SKM-1 (cell line): ENCODE measurements around the gene PRAF2.

Source experiments
- DNase-seq: peaks from one replicate; lab custom pipeline; 2025; ENCODE audit not compliant: unreplicated experiment; lab: John Stamatoyannopoulos, UW

PRAF2 gene, protein sequence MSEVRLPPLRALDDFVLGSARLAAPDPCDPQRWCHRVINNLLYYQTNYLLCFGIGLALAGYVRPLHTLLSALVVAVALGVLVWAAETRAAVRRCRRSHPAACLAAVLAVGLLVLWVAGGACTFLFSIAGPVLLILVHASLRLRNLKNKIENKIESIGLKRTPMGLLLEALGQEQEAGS

DNA sequence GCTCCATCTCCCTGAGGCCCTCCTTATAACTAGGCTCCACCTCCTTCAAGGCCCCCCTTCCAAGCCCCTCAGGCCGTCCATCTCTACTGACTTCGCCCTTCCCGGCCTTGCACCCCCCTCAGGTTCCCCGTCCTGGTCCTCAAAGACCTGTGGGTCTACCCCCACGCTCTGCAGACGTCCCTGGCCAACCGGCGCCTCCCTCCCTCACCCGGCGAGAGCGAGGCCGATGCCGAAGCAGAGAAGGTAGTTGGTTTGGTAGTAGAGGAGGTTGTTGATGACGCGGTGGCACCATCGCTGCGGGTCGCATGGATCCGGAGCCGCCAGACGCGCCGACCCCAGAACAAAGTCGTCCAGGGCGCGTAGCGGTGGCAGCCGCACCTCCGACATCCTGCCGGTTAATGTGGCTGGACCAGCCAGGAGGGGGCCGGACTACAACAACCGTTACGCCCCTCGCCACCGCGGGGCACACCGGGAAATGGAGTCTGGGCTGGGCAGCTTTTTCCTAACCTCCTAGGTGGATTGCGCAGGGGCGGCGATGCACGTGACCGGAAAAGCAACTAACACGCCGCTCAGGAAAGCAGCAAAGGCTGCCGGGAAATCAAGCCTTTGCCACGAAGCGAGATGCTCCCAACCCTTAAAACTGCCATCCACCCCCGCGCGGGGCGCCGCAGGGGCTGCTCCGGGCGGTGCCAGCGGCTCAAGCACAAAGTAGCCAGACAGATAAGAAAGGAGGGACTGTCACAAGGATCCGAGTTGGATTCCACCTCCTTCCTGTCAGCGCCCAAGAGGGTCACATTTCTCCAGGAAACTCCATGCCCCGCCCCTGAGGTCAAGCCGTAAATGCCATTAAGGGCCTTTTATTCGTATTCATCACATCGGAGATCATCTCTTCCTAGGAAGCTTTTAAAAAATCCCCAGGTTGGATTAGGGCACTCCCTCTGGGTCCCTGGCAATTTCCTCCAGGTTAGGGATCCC lies at the start of gene PRAF2:
TSS of gene PRAF2 (minus strand) at position 402 of the 975 bp plus-strand sequence. CDS start at position 387, 15 bp downstream.
- DNase-seq = peak; percentile 40

GRCh38 chrX:49122499-49122898 lies 48.7 kb upstream of the PRAF2 start:
- no peak for DNase-seq

DNA sequence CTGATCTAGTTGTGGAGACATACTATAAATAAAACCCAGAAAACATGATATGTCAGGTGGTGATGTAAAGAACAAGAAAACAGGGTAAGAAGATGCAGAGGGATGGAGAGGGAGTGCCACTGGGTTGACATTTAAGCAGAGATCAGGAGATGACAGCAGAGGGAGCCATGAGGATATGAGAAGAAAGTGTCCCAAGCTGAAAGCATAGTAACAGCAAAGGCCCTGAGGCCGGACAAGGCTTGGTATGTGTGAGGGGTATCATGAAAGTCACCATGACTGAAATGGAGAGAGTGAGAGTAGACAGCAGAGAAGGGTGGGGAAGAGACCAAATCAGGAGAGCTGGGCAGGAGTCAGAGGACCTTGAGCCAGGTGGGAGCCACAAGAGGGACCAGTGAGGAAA lies 46.3 kb upstream of the PRAF2 start:
- DNase-seq = no peak

DNA sequence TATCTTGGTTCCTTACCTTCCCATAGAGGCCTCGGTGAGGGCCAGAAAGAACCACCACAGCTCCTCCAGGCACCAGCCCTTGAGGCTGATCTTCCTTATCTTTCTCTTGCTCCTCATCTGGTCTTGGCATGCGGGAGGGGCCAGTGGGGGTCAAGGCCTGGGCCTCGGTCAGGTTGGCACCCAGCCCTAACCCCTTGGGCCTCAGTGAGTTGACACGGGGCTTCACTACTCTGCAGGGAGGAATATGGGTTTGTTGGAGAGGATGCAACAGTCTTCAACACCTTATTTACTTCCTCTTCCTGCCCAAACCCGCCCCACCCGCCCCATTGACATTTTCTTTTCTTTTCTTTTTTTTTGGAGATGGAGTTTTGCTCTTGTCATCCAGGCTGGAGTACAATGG lies 43.8 kb upstream of the PRAF2 start:
- no peak for DNase-seq

DNA sequence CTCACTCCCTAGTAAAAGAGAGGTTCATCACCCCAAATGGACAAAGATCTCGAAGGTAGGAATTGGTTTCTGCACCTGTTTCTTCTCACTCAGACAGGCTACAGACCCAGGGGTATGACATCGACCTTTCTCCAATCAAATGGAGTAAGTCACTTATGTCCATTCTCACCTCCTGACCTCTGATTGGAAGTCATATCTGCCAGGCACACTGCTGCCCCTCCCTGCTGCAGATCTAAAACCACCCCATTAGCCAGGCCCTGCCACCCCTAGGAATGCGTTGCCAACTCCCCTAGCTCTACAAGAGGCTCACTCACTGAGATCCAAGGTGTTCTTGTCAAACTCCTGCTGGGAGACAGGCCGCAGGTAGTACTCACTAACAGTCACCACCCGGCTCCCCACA lies 42.9 kb upstream of the PRAF2 start:
- DNase-seq = no peak

DNA sequence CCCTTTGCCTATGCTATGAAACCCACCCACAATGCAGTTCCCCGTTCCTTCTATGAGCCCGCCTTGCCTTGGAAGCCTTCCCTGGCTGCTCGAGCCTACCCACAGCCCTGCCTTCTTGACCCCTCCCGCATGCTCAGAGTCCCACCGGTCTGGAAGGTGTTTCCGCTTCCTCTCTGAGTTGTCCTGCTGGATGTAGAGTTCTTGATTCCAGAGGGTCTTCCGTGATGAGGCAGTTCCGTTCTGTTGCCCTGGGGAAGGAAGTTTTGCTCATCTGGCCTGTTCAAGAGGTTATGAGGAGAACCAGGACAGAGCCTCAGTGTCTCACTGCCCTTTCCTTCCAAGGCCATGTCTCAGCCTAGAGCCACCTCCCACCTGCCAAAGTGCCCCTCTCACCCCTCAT lies 42.3 kb upstream of the PRAF2 start:
- no peak for DNase-seq

DNA sequence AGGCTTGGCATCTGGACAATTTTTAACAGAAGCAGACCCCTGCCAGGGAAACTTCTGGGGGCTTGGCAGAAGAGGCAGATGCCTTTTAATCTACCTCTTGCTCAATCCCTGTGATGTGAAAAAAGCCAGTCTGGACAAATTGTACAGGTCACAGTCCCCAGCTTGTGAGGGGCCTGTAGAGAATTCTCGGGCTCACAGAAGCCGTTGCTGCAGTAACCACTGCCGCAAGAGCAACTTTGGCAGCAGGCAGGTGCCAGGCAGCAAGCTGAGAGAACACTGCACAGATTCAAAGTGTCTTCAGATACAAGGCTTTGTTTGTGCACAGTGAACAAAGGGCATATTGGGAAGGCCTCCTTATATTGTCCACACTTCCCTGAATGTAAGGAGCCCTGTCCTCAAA lies 38.0 kb upstream of the PRAF2 start:
- no peak for DNase-seq

DNA sequence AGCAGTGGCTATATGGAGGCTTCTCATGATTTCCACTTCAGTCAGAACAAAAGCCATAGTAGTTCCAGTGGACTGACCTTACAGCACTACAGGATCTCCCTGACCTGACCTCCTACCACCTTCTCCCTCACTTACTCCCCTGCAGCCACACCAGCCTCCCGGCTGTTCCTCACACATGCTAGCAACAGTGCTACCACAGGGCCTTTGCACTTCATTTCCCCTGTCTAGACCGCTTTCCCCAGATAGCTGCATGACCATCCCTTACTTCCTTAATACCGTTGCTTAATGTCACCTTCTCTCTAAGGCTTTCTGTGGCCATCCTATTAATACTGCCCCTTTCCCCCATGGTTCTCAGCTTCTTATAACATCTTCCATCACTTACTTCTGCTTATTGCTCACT lies 36.6 kb upstream of the PRAF2 start:
- DNase-seq = no peak

DNA sequence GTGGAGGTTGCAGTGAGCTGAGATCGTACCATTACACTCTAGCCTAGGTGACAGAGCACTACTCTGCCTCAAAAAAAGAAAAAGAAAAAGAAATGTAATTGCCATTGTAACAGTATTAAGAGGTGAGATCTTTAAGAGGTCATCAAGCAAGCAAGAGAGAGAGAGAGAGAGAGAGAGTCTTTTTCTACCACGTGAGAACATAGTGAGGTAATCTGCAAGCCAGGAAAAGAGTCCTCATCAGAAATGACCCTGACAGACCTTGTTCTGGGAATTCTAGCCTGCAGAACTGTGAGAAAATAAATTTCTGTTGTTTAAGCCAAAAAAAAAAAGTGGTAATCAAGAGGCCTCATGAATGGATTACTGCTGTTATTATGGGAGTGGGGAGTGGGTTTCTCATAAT lies 34.8 kb upstream of the PRAF2 start:
- DNase-seq = no peak

DNA sequence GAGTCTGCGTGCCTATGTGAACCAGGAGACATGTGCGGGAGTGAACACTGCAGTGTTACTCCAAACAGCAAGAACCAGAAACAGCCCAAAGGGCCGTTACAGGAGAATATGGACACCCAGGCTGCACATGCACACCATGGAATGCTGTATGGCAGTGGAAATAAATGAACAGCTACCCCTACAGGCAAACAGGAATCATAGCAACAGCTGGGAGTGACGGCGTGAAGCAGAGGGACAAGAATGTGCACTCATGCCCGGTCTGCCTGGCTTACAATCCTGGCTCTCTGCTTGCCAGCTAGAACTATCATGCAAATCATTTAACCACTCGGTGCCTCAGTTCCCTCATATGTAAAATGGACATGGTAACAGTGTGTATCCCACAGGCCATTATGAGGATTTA lies 33.1 kb upstream of the PRAF2 start:
- peak; percentile 22 for DNase-seq

DNA sequence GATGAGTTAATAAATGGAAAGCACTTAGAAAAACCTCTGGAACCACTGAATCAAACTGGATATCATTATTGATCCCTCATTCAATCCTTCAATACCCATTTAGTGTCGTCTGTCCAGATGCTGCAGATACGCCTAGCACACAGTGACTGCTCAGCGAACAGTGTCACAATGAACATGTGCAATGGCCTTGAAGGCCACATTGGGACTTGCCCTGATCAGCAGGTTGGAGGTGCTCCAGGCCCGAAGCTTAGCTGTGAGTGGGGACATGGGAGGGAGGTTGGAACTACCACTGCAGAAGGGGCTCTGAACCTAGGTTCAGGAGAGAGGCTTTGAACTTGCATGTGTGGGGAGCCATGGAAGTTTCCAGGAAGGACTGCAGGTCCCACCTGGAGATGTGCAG lies 32.5 kb upstream of the PRAF2 start:
- DNase-seq = no peak

DNA sequence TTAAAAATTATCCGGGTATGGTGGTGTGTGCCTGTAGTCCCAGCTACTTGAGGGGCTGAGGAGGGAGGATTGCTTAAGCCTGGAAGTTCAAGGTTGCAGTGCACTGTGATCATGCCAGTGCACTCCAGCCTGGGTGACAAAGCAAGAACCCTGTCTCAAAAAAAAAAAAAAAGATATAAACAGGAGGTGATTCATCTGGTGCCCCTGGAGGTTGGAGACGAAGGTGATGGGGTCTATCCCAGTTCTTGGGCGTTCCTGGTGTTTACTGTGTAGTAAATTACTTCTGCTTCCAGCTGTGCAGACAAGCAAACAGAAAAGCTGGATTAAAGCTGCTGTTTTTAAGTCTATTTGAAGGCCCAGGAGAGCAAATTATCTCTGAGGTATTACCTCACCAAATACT lies 29.8 kb upstream of the PRAF2 start:
- no peak for DNase-seq

DNA sequence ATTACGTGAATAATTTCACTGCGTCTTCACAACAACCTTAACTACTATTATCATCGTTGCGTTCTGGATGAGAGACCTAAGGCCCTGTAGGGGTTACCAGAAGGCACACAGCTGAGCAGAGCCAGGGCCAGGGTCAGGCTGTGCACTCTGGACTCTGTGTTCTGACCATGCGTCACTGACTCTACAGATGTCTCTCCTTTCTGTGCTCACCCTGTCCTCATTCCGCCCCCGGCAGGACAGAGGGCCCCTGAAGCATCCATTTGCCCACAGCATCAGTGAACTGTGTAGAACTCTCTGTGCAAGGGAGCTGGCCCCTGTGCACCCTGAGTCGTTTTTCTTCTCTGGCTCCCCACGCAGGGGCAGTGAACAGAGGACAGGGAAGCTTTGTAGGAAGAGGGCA lies 28.4 kb upstream of the PRAF2 start:
- no peak for DNase-seq

DNA sequence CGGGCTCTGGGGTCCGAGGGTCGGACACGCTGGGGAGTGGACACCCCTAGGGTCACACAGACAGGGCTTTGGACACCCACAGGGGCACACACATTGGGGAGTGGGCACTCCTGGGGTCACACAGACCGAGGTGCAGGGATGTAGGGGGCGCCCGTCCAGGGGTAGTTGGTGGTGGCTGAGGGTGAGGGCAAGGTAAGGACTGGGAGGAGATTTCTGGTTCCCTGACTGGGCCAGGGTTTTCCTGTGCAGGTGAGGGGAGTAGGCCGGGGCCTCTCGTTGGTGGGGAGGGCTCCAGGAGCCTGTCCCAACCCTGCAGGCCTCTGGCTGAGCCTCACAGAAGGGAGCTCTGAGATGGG lies 27.8 kb upstream of the PRAF2 start:
- DNase-seq = no peak

GRCh38 chrX:49100704-49101628 lies 27.2 kb upstream of the PRAF2 start:
- DNase-seq = peak; percentile 65

DNA sequence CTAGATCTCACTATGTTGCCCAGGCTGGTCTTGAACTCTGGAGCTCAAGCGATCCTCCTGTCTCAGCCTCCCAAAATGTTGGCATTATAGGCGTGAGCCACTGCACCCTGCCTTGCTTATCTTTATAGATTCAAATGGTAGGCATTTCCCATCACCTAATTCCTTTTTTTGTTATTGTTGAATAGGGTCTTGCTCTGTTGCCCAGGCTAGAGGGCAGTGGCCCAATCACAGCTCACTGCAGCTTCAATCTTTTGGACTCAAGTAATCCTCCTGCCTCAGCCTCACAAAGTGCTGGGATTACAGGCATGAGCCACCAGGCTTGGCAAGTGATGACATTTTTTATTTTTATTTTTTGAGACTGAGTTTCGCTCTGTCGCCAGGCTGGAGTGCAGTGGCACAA lies 22.6 kb upstream of the PRAF2 start:
- no peak for DNase-seq

DNA sequence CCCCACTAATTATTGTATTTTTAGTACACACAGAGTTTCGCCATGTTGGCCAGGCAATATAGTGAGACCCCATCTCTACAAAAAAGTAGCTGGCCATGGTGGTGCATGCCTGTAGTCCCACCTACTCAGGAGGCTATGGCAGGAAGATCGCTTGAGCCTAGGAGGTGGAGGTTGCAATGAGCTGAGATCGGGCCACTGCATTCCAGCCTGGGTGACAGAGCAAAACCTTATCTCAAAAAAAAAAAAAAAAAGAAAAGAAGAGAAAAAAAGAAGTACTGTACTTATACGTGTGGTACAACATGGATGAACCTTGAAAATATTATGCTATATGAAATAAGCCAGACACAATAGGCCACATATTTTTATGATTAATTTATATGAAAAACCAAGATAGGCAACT lies 15.8 kb upstream of the PRAF2 start:
- DNase-seq = no peak

DNA sequence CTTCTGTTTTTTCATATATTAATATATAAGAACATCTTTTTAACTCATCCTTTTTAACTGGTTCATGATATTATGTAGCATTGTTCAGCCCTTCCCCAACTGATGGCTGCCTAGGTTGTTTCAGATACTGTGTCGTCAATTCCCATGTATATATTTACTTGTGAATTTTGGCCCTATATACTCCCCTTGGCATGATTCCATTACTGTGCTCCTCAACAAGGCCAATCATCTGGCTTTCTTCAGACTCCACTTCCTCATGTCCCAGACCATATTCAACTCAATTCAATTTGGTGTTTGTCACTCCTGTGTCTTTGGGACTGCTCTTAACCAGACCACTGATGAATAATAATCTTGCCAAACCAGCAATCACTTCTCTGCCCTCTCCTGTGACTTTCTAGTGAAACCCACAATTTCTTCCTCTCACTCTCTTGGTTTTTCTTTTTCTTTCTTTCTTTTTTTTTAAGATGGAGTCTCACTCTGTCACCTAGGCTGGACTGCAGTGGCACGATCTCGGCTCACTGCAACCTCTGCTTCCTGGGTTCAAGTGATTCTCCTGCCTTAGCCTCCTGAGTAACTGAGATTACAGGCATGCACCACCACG lies 8.6 kb upstream of the PRAF2 start:
- no peak for DNase-seq

DNA sequence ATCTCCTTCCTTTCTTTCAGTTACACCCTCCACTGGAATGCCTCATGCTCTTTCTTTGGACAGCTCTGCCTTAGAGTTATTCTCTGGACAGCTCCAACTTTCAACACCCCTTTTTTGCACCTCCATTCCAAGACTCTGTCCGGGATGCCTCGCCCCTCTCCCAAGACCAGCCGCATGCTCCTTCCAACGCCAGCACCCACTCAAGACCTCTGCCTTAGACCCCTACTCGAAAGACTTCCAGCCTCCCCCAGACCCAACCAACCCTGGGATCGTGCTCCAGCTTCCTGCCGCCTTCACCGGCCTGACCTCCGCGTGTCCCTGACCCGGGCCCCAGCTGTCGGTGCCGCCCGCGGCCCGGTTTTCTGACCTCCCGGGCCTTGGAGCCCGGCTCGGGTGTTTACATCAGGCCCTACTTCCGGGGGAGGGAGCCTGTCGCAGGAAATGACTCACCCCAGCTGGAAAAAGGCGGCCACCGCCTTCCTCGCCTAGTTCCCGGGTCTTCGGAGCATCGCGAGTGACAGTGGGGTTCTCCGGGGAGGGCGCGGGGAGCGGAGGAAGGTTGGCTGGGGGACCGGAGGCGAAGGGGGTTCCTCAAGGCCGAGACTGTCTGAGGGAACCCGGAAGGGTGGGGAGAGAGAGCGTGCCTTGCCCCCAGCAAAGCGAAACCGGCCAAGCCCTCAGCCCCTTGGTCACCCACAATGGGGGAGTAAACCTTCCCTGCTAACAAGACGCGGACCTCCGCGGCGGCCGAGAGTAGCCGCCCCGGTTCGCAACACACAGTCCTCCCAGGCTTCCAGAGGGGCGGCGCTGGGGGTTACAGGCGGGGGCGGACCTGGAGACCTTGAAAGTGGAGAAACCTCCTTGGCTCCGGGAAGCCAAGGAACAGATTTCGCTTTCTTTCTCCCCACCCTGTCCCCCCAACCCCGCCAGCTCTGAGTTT lies 6.0 kb upstream of the PRAF2 start, which contains the start of gene WDR45:
TSS of gene WDR45 (minus strand) at position 399 of the 940 bp plus-strand sequence. CDS start 1,792 bp downstream, outside the sequence.
- peak; percentile 28 for DNase-seq

GRCh38 chrX:49077941-49078340 lies 4.1 kb upstream of the PRAF2 start:
- DNase-seq = no peak
